ENCODE results near the gene ZNF142. TPM values are rescaled to one million over a fixed set of nuclear protein-coding genes. Genes with fewer than 3 reads are reported as not detected.

Gene ZNF142
- total and polyA plus RNA-seq, 2 of the 4 experiments (the other 2 are of a cell fraction) = 4.3 to 9.7 TPM

- in situ Hi-C loops (cut with MboI; ENCODE audit: low sequenced_read_pairs) = no loop called here
- Histone ChIP-seq H3K36me3 (ENCODE audit: control insufficient read depth, insufficient read depth, low read length) (peaks cover 57% of the 10 kb centered on the region), H3K23ac (ENCODE audit: low read depth, low read length) (no peak overlapping the region)
These were observed 5.2 kb upstream of the ZNF142 start for GRCh38 chr2:218664653-218665052.

More at GRCh38 chr2:218664653-218665052, 5.2 kb upstream of the ZNF142 start:
- Histone ChIP-seq H4K20me1 (ENCODE audit: insufficient read depth, low read length) (peaks cover 8% of the 10 kb centered on the region; the same call in 1 of the 2 replicates), H4K5ac (ENCODE audit: low read depth, low read length) (no peak overlapping the region), H2AK5ac (ENCODE audit: low read depth, low read length) (no peak overlapping the region), H4K8ac (ENCODE audit: low read depth in 2 of 2, low read length in 2 of 2) (no peak overlapping the region), H3K14ac (replicated peaks; ENCODE audit: low read depth, low read length) (no peak overlapping the region), H4K91ac (ENCODE audit: insufficient read depth, low read depth, low read length) (no peak overlapping the region), H3K56ac (ENCODE audit: extremely low read depth, insufficient read depth, low read length) (no peak overlapping the region), H3K9ac (ENCODE audit: low read depth, low read length) (no peak overlapping the region), H3K9me1 (ENCODE audit: insufficient read depth, low read length) (peaks cover 8% of the 10 kb centered on the region; the same call in 1 of the 2 replicates), H3K4me2 (ENCODE audit: low read depth, low read length) (no peak overlapping the region), H3K4me1 (ENCODE audit: control insufficient read depth, insufficient read depth, low read length) (peaks cover 3% of the 10 kb centered on the region; the same call in 1 of the 2 replicates), H2BK15ac (ENCODE audit: low read depth, low read length) (no peak overlapping the region), H3K4ac (ENCODE audit: low read depth, low read length) (no peak overlapping the region), H3K27me3 (ENCODE audit: control insufficient read depth, insufficient read depth, low read length) (no peaks in the 10 kb centered on the region), H3K27ac (ENCODE audit: insufficient read depth, low read length) (no peak overlapping the region), H2BK20ac (ENCODE audit: low read depth, low read length) (no peak overlapping the region), H3K79me1 (ENCODE audit: low read depth in 1 of 2, low read length in 2 of 2) (peaks cover 37 to 40% of the 10 kb centered on the region in 2 experiments), H2AK9ac (replicated peaks; ENCODE audit: low read depth, low read length, poor library complexity) (no peak overlapping the region), H2AFZ (replicated peaks; ENCODE audit: low read length, poor library complexity) (no peak overlapping the region), H3K4me3 (ENCODE audit: insufficient read depth, low read depth, low read length) (no peak overlapping the region), H2BK5ac (ENCODE audit: low read depth, low read length, poor library complexity, severe bottlenecking) (no peak overlapping the region), H3K18ac (ENCODE audit: low read depth, low read length) (no peak overlapping the region), H3K9me3 (ENCODE audit: control insufficient read depth, insufficient read depth, low read length) (no peaks in the 10 kb centered on the region), H2BK120ac (ENCODE audit: low read depth, low read length) (no peak overlapping the region)
- DNase-seq = no peak
- ATAC-seq (ENCODE audit: low read depth) = no peak
- BruUV-seq (replicated peaks) = no TSS peak
- ChIA-PET CTCF (interaction anchor here (0.5 kb wide), 1 partner anchor 108 kb away, joined by 3 read pairs; no protein-coding TSS in a partner anchor), POLR2A (ENCODE audit: unreplicated experiment) (no interaction called here)
- no CpG with 5 or more reads among the region's 7 CpGs for WGBS, 2 experiments (ENCODE audit: extremely low coverage in 2 of 2, insufficient read length in 1 of 2)
- dilution Hi-C loops (cut with HindIII; ENCODE audit: low sequenced_read_pairs, unreplicated experiment) = no loop called here
- TF ChIP-seq CHD1 (IDR thresholded peaks at IDR 0.05; ENCODE audit: low read depth, low read length) (no peak), MAZ (IDR thresholded peaks at IDR 0.05; ENCODE audit: borderline replicate concordance, low read depth, low read length) (no peak), CTCF (conservative IDR thresholded peaks at IDR 0.05; ENCODE audit: low read depth, low read length) (no peak), RCOR1 (IDR thresholded peaks at IDR 0.05; ENCODE audit: insufficient replicate concordance, low read length) (no peak)
- TF ChIP-seq, protein P1, sequence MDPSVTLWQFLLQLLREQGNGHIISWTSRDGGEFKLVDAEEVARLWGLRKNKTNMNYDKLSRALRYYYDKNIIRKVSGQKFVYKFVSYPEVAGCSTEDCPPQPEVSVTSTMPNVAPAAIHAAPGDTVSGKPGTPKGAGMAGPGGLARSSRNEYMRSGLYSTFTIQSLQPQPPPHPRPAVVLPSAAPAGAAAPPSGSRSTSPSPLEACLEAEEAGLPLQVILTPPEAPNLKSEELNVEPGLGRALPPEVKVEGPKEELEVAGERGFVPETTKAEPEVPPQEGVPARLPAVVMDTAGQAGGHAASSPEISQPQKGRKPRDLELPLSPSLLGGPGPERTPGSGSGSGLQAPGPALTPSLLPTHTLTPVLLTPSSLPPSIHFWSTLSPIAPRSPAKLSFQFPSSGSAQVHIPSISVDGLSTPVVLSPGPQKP (IDR thresholded peaks at IDR 0.05; ENCODE audit: borderline replicate concordance, low read depth, low read length) = no peak
- intact Hi-C loops (cut with micrococcal nuclease) = no loop called here
